Upper lobe of right lung (tissue), 1 donor: ENCODE measurements around the gene AKNA. TPM values are rescaled to one million over a fixed set of nuclear protein-coding genes. Genes with fewer than 3 reads are reported as not detected.

Experiments
- ATAC-seq: fragments of 200-7000 bp; cut with Tn5 transposase; one replicate; pipeline ENCODE4 v1.9.1; 2020; ENCODE audit warnings: mild to moderate bottlenecking, moderate library complexity
- DNase-seq: peaks from one replicate; pipeline ENCODE4 v3.0.0-alpha.2; 2020
- H3K27ac ChIP-seq: fragments of 200-600 bp; one replicate; pipeline ENCODE4 v1.8.0; 2022
- H3K27me3 ChIP-seq: fragments of 200-600 bp; one replicate; pipeline ENCODE4 v1.8.0; 2022; ENCODE audit warnings: mild to moderate bottlenecking
- H3K36me3 ChIP-seq: fragments of 200-600 bp; one replicate; pipeline ENCODE4 v1.8.0; 2022
- H3K4me1 ChIP-seq: fragments of 200-600 bp; one replicate; pipeline ENCODE4 v1.8.0; 2022
- H3K4me3 ChIP-seq: fragments of 200-600 bp; one replicate; pipeline ENCODE4 v1.8.0; 2022; ENCODE audit warnings: mild to moderate bottlenecking
- H3K9me3 ChIP-seq: fragments of 200-600 bp; one replicate; pipeline ENCODE4 v1.8.0; 2022
- CTCF ChIP-seq: fragments of 200-600 bp; IDR thresholded peaks from one replicate; pipeline ENCODE4 v1.8.0; 2022; ENCODE audit warnings: antibody characterized with exemption
- intact Hi-C: fragments of 100-400 bp; cut with DNase I; formaldehyde crosslinking; loops from one replicate; pipeline ENCODE4 v1.11.0; 2022
- total RNA-seq: library from RNA; stranded (reverse); fragmentation: NEBNext Ultra II Directional; extraction: Animal tissue kit (Norgen Biotek cat#: 25700); gene quantifications from one replicate; pipeline ENCODE4 v1.2.1, GENCODE V29; 2021
- donor health status: DM: no; HTN: yes; CAD: no; lungs with severe emphysema.

Gene AKNA
- total RNA-seq, 1 donor from 2014 or later = 54.7 TPM

DNA sequence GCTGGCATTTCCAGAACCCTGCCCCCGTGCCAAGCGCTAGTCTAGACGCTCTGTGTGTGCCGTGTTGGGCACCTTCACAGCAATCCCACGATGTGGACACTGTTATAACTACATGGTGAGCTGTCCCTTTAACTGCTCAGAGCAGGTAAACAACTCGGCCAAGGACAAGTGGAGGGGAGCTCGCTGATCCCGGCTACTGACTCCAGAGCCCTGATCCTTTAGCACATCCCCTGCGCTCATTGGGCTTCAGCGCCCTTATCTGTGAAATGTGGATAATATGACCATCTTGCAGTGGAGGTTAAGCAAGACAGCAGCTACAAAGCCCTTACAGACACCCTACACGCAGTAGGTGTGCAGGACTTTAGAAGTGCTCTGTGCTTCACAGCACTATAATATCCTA lies 41.6 kb downstream of the AKNA start:
- intact Hi-C loops = no loop called here
- ATAC-seq (no peak), DNase-seq (no peak)
- Histone ChIP-seq H3K27me3 (no peaks in the 10 kb centered on the region), H3K4me1 (peaks cover 28% of the 10 kb centered on the region), H3K4me3 (no peak overlapping the region), H3K27ac (no peak overlapping the region), H3K36me3 (peaks cover 97% of the 10 kb centered on the region), H3K9me3 (no peaks in the 10 kb centered on the region)
- no peak for TF ChIP-seq CTCF

GRCh38 chr9:114345493-114346065 lies 42.2 kb downstream of the AKNA start:
- no peak overlapping the region for H3K27ac ChIP-seq
- no peaks in the 10 kb centered on the region for H3K27me3 ChIP-seq
- H3K9me3 ChIP-seq = no peaks in the 10 kb centered on the region
- ATAC-seq (no peak), DNase-seq (no peak)
- intact Hi-C loops = no loop called here
- no peak for TF ChIP-seq CTCF
- H3K4me1 ChIP-seq = peaks cover 23% of the 10 kb centered on the region
- H3K4me3 ChIP-seq = no peak overlapping the region
- peaks cover 97% of the 10 kb centered on the region for H3K36me3 ChIP-seq

DNA sequence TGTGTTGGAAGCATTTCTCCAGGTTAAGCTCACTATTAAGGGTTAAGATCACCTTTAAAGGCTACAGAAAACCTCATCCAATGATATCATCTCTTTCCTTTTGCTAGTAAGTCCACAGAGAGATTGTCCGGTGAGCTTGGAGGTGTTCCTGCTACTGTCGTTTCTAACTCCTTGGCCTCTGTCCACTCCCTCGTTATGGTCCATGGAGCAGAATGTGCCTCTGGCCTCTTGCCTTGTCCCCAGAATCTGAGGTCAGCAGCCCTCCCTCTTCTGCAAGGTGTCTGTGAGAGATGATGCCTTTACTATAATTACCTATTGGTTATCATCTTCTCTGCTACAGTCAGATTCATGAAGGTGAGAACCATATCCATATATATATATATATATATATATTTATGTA lies 43.1 kb downstream of the AKNA start:
- Histone ChIP-seq H3K9me3 (no peaks in the 10 kb centered on the region), H3K4me3 (no peak overlapping the region), H3K27ac (no peak overlapping the region), H3K4me1 (peaks cover 15% of the 10 kb centered on the region), H3K36me3 (peaks cover 97% of the 10 kb centered on the region), H3K27me3 (no peaks in the 10 kb centered on the region)
- intact Hi-C loops = no loop called here
- no peak for ATAC-seq
- TF ChIP-seq CTCF = no peak
- DNase-seq = no peak

GRCh38 chr9:114344188-114344566 lies 43.6 kb downstream of the AKNA start:
- ATAC-seq (no peak), DNase-seq (peak; percentile 37)
- no peak for TF ChIP-seq CTCF
- Histone ChIP-seq H3K4me3 (no peak overlapping the region), H3K9me3 (no peaks in the 10 kb centered on the region), H3K27me3 (no peaks in the 10 kb centered on the region), H3K36me3 (peaks cover 97% of the 10 kb centered on the region), H3K4me1 (peaks cover 10% of the 10 kb centered on the region), H3K27ac (no peak overlapping the region)
- intact Hi-C loops = no loop called here

GRCh38 chr9:114343471-114344187 lies 44.2 kb downstream of the AKNA start:
- DNase-seq = no peak
- H3K27ac ChIP-seq = no peak overlapping the region
- H3K4me1 ChIP-seq = peaks cover 4% of the 10 kb centered on the region
- no peaks in the 10 kb centered on the region for H3K9me3 ChIP-seq
- ATAC-seq = no peak
- no peak for TF ChIP-seq CTCF
- no peaks in the 10 kb centered on the region for H3K27me3 ChIP-seq
- intact Hi-C loops = no loop called here
- no peak overlapping the region for H3K4me3 ChIP-seq
- peaks cover 96% of the 10 kb centered on the region for H3K36me3 ChIP-seq
